Natural killer cell (primary cell): ENCODE data around the gene DENND1B. TPM values are rescaled to one million over a fixed set of nuclear protein-coding genes. Genes with fewer than 3 reads are reported as not detected.
A peak's percentile ranks its signal among the peaks of the same experiment; 100 is the strongest.

ENCODE experiments used
- ATAC-seq, 3 donors: fragments of 150-1000 bp in 2 of 3; fragments of 200-7000 bp in 1 of 3; cut with Tn5 transposase; 1 replicate in 1 of 3; 2 replicates in 2 of 3; pipeline ENCODE4 v1.10.0; 2021; ENCODE audit warnings: mild to moderate bottlenecking in 2 of 3, moderate library complexity in 2 of 3
- DNase-seq, 2 donors: peaks; one replicate each; pipeline versions ENCODE4 v3.0.0 to v3.0.0-alpha.2; 2013 to 2021; ENCODE audit warnings: mixed read lengths in 1 of 2
- H3K27ac ChIP-seq: one replicate; pipeline ENCODE4 v1.5.1; 2013; ENCODE audit warnings: mild to moderate bottlenecking, low read length
- H3K27me3 ChIP-seq: one replicate; pipeline ENCODE4 v1.6.1; 2013; ENCODE audit warnings: low read length; ENCODE audit not compliant: control insufficient read depth, insufficient read depth
- H3K36me3 ChIP-seq: one replicate; pipeline ENCODE4 v1.6.1; 2013; ENCODE audit warnings: low read length; ENCODE audit not compliant: control insufficient read depth, insufficient read depth
- H3K4me1 ChIP-seq: one replicate; pipeline ENCODE4 v1.6.1; 2013; ENCODE audit warnings: low read length; ENCODE audit not compliant: control insufficient read depth, insufficient read depth
- H3K4me3 ChIP-seq: one replicate; pipeline ENCODE4 v1.5.1; 2013; ENCODE audit warnings: low read length
- H3K9me3 ChIP-seq: one replicate; pipeline ENCODE4 v1.6.1; 2013; ENCODE audit warnings: low read length; ENCODE audit not compliant: control insufficient read depth, insufficient read depth
- H3K27ac Mint-ChIP-seq, 2 donors: one replicate each; pipeline ENCODE4 v1.8.0; 2022; ENCODE audit warnings: mild to moderate bottlenecking in 2 of 2, mixed read lengths in 2 of 2, moderate library complexity in 1 of 2
- H3K27me3 Mint-ChIP-seq, 2 donors: one replicate each; pipeline ENCODE4 v1.8.0; 2022; ENCODE audit warnings: low read depth in 2 of 2, mixed read lengths in 2 of 2
- H3K36me3 Mint-ChIP-seq: one replicate; pipeline ENCODE4 v1.8.0; 2022; ENCODE audit warnings: mixed read lengths
- H3K4me1 Mint-ChIP-seq, 2 donors: one replicate each; pipeline ENCODE4 v1.8.0; 2022; ENCODE audit warnings: mixed read lengths in 2 of 2
- H3K4me3 Mint-ChIP-seq: one replicate; pipeline ENCODE4 v1.8.0; 2022; ENCODE audit warnings: mild to moderate bottlenecking, moderate library complexity, mixed read lengths
- H3K9me3 Mint-ChIP-seq, 2 donors: one replicate each; pipeline ENCODE4 v1.8.0; 2022; ENCODE audit warnings: mixed read lengths in 2 of 2
- WGBS: methylation state at CpG from one replicate; pipeline ENCODE4 v1.1.7; 2013; ENCODE audit warnings: missing lambda C conversion rate; ENCODE audit not compliant: insufficient coverage; 5-methylcytosine and 5-hydroxymethylcytosine counted together
- intact Hi-C: fragments of 100-400 bp; cut with micrococcal nuclease; formaldehyde crosslinking; loops from one replicate; pipeline ENCODE4 v1.14.2; 2022
- total RNA-seq, 4 donors: library from RNA; stranded (reverse); fragments of 120-200 nt in 1 of 4; gene quantifications; one replicate each; pipeline versions ENCODE4 v1.2.3 to v1.2.4, GENCODE V29; 2013 to 2022
- TF ChIP-seq, protein P1 (sequence below): fragments of 200-600 bp; IDR thresholded peaks from one replicate; pipeline ENCODE4 v1.8.0; 2022; ENCODE audit warnings: antibody characterized with exemption

DENND1B gene
- total RNA-seq, 3 donors from 2014 or later (not counting 1 experiment from before 2014, with no cell fraction given), result 35.4 to 62.5 (median 37.5) TPM

DNA sequence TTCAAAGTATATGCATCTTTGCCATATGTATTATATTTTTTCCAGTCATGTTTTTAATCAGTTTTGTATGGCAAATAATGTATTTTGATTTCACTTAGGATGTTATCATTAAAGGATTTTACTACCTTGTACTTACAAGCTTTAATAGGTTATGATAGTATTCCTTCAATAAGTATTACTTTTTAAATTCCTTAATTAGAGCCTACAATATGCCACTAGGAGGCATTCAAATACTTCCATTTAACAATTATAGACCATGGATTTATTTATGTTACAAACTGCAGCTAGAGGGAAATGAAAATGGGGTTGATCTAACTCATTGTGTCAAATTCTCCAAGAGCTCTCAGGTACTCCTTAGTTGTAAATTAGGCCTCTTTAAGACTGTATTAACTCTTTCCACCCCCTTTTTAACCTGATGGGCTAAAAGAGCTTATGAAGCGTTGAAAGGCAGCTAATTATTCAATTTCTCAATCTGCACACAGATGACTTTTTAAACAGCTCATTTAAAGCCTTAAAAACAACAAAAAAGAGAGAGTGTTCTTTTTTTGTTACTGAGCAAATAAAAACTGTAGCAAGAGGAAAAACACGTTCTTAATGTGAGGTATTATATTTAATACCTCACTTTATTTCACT is 156.2 kb downstream of the DENND1B start:
- intact Hi-C loops, result loop anchor here (10.0 kb wide), 1 partner anchor 846 kb away; no protein-coding TSS in a partner anchor
- no CpG with 5 or more reads among the region's 2 CpGs for WGBS
- DNase-seq (peak in 1 of 2 donors; percentile 32), ATAC-seq (no peak)
- Histone ChIP-seq H3K4me1 (no peaks in the 10 kb centered on the region), H3K27ac (no peak overlapping the region), H3K4me3 (no peak overlapping the region), H3K36me3 (peaks cover 15% of the 10 kb centered on the region), H3K27me3 (no peaks in the 10 kb centered on the region), H3K9me3 (no peaks in the 10 kb centered on the region)
- H3K27ac Mint-ChIP-seq, result no peak overlapping the region
- H3K27me3 Mint-ChIP-seq, result no peaks in the 10 kb centered on the region
- no peaks in the 10 kb centered on the region for H3K36me3 Mint-ChIP-seq
- TF ChIP-seq, protein P1, sequence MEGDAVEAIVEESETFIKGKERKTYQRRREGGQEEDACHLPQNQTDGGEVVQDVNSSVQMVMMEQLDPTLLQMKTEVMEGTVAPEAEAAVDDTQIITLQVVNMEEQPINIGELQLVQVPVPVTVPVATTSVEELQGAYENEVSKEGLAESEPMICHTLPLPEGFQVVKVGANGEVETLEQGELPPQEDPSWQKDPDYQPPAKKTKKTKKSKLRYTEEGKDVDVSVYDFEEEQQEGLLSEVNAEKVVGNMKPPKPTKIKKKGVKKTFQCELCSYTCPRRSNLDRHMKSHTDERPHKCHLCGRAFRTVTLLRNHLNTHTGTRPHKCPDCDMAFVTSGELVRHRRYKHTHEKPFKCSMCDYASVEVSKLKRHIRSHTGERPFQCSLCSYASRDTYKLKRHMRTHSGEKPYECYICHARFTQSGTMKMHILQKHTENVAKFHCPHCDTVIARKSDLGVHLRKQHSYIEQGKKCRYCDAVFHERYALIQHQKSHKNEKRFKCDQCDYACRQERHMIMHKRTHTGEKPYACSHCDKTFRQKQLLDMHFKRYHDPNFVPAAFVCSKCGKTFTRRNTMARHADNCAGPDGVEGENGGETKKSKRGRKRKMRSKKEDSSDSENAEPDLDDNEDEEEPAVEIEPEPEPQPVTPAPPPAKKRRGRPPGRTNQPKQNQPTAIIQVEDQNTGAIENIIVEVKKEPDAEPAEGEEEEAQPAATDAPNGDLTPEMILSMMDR, result no peak
- H3K9me3 Mint-ChIP-seq, result no peaks in the 10 kb centered on the region
- H3K4me3 Mint-ChIP-seq, result no peak overlapping the region
- H3K4me1 Mint-ChIP-seq, result peaks cover 0 to 15% of the 10 kb centered on the region in 2 donors

DNA sequence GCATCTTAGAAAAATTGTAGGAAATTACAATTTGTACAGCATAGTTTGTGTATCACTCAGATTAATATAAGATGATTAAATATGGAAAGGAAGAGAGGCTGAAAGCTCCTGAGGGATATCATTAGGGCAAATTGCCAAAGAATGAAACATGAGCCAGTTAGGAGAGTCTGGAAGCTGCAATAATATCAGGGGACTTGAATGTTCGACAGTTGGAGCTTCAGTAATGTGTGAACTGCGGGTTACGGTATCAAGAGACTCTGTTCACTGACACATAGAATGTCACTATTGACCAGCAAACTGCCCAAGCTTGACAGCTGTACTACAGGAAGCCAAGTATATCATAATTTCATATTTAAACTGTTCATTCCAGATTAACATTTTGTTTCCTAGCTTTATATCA is 157.2 kb downstream of the DENND1B start:
- H3K27me3 Mint-ChIP-seq, result no peaks in the 10 kb centered on the region
- ATAC-seq (no peak), DNase-seq (no peak)
- no peak overlapping the region for H3K27ac Mint-ChIP-seq
- peaks cover 0 to 11% of the 10 kb centered on the region in 2 donors for H3K4me1 Mint-ChIP-seq
- Histone ChIP-seq H3K4me3 (no peak overlapping the region), H3K27me3 (no peaks in the 10 kb centered on the region), H3K4me1 (no peaks in the 10 kb centered on the region), H3K36me3 (peaks cover 15% of the 10 kb centered on the region), H3K27ac (no peak overlapping the region), H3K9me3 (no peaks in the 10 kb centered on the region)
- 97% methylated on average over 3 of the region's 3 CpGs for whole genome bisulfite sequencing
- H3K36me3 Mint-ChIP-seq, result no peaks in the 10 kb centered on the region
- intact Hi-C loops, result loop anchor here (10.0 kb wide), 1 partner anchor 847 kb away; no protein-coding TSS in a partner anchor
- TF ChIP-seq, protein P1, result no peak
- no peaks in the 10 kb centered on the region for H3K9me3 Mint-ChIP-seq
- no peak overlapping the region for H3K4me3 Mint-ChIP-seq

DNA sequence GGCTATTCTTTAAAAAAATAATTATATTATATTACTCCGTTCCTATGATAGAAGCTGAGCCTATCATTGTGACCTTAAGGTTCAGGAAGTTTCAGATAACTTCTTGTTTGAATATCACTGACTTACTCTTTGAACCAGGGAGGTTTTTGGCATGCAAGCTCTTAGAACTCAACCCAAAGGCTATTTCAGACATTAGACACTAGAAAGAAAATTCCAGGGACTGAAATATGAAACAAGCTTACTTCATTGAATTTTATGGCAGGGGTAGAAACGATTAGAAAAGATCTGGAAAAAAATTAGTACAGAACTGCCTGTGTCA is 159.6 kb downstream of the DENND1B start:
- 100% methylated on average over 1 of the region's 2 CpGs for WGBS
- H3K27ac Mint-ChIP-seq, result no peak overlapping the region
- no peaks in the 10 kb centered on the region for H3K27me3 Mint-ChIP-seq
- no peaks in the 10 kb centered on the region for H3K9me3 Mint-ChIP-seq
- Histone ChIP-seq H3K9me3 (no peaks in the 10 kb centered on the region), H3K27ac (no peak overlapping the region), H3K4me1 (no peaks in the 10 kb centered on the region), H3K36me3 (peaks cover 15% of the 10 kb centered on the region), H3K27me3 (no peaks in the 10 kb centered on the region), H3K4me3 (no peak overlapping the region)
- no peak overlapping the region for H3K4me3 Mint-ChIP-seq
- DNase-seq (no peak), ATAC-seq (no peak)
- TF ChIP-seq, protein P1, result no peak
- intact Hi-C loops, result loop anchor here (1.0 to 10.0 kb wide), 3 partner anchors 254 to 849 kb away; no protein-coding TSS in a partner anchor
- H3K36me3 Mint-ChIP-seq, result no peaks in the 10 kb centered on the region
- H3K4me1 Mint-ChIP-seq, result peaks cover 0 to under 1% of the 10 kb centered on the region in 2 donors
